ENCODE data around the gene VSTM2B.

DNA sequence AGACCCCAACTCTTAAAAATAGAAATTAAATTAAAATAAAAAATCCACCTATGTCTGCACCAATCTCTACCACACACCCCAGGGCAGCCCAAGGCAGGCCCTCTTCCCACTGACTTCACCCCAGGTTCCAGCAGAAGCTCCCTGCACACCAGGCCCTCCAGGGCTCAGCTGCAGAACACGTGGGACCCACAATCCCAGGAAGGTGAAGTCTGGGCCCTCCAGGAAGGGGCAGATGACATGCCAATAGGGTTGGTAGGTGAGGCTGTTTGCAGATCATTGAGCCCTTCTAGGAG is 19.2 kb upstream of the VSTM2B start:
- TF ChIP-seq, protein P1, sequence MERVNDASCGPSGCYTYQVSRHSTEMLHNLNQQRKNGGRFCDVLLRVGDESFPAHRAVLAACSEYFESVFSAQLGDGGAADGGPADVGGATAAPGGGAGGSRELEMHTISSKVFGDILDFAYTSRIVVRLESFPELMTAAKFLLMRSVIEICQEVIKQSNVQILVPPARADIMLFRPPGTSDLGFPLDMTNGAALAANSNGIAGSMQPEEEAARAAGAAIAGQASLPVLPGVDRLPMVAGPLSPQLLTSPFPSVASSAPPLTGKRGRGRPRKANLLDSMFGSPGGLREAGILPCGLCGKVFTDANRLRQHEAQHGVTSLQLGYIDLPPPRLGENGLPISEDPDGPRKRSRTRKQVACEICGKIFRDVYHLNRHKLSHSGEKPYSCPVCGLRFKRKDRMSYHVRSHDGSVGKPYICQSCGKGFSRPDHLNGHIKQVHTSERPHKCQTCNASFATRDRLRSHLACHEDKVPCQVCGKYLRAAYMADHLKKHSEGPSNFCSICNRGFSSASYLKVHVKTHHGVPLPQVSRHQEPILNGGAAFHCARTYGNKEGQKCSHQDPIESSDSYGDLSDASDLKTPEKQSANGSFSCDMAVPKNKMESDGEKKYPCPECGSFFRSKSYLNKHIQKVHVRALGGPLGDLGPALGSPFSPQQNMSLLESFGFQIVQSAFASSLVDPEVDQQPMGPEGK (CRISPR knock-in tag; IDR thresholded peaks at IDR 0.05; ENCODE audit: borderline replicate concordance) = no peak
- TF ChIP-seq ARNTL (CRISPR knock-in tag; IDR thresholded peaks at IDR 0.05; ENCODE audit: borderline replicate concordance, low read depth) (no peak), SNAI2 (CRISPR knock-in tag; IDR thresholded peaks at IDR 0.05) (no peak), ISL1 (CRISPR knock-in tag; IDR thresholded peaks at IDR 0.05) (no peak), CSDC2 (CRISPR knock-in tag; IDR thresholded peaks at IDR 0.05) (no peak), ZC3H10 (CRISPR knock-in tag; IDR thresholded peaks at IDR 0.05) (no peak), OSR1 (CRISPR knock-in tag; IDR thresholded peaks at IDR 0.05) (no peak), PPARA (CRISPR knock-in tag; IDR thresholded peaks at IDR 0.05; ENCODE audit: borderline replicate concordance) (no peak), TOX (CRISPR knock-in tag; IDR thresholded peaks at IDR 0.05; ENCODE audit: borderline replicate concordance) (no peak), ZNF70 (CRISPR knock-in tag; IDR thresholded peaks at IDR 0.05) (no peak), ZFP30 (CRISPR knock-in tag; IDR thresholded peaks at IDR 0.05) (no peak), ZNF565 (CRISPR knock-in tag; conservative IDR thresholded peaks at IDR 0.05; ENCODE audit: low read depth) (no peak), RARB (CRISPR knock-in tag; IDR thresholded peaks at IDR 0.05) (no peak)
- TF ChIP-seq, protein P2, sequence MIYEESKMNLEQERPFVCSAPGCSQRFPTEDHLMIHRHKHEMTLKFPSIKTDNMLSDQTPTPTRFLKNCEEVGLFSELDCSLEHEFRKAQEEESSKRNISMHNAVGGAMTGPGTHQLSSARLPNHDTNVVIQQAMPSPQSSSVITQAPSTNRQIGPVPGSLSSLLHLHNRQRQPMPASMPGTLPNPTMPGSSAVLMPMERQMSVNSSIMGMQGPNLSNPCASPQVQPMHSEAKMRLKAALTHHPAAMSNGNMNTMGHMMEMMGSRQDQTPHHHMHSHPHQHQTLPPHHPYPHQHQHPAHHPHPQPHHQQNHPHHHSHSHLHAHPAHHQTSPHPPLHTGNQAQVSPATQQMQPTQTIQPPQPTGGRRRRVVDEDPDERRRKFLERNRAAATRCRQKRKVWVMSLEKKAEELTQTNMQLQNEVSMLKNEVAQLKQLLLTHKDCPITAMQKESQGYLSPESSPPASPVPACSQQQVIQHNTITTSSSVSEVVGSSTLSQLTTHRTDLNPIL (CRISPR knock-in tag; IDR thresholded peaks at IDR 0.05; ENCODE audit: low read depth) = no peak

Measured in SK-N-SH treated with all-trans-retinoic acid at 6 μM for 48 hours (cell line).